Esophagus squamous epithelium (tissue), 5 donors: ENCODE data around the gene CTSL. TPM values are rescaled to one million over a fixed set of nuclear protein-coding genes. Genes with fewer than 3 reads are reported as not detected.
A peak's percentile ranks its signal among the peaks of the same experiment; 100 is the strongest.

Experiments
- DNase-seq: peaks from one replicate; lab custom pipeline; 2025; lab: John Stamatoyannopoulos, UW
- H3K27ac ChIP-seq, 4 donors: fragments of 200-600 bp; sonication (generic); one replicate each; pipeline ENCODE4 v1.5.1; 2016 to 2019; ENCODE audit warnings: mild to moderate bottlenecking in 1 of 4
- H3K27me3 ChIP-seq, 4 donors: fragments of 200-600 bp; sonication (generic); 1 replicate in 3 of 4; 2 replicates in 1 of 4; pipeline versions ENCODE4 v1.5.1 to v1.6.0; 2017 to 2021; ENCODE audit warnings: antibody characterized with exemption in 1 of 4
- H3K36me3 ChIP-seq, 3 donors: fragments of 200-600 bp; sonication (generic); one replicate each; pipeline ENCODE4 v1.5.1; 2016 to 2019
- H3K4me1 ChIP-seq, 3 donors: fragments of 200-600 bp; sonication (generic); one replicate each; pipeline ENCODE4 v1.5.1; 2017 to 2019
- H3K4me3 ChIP-seq, 4 donors: fragments of 200-600 bp; sonication (generic); 1 replicate in 3 of 4; 2 replicates in 1 of 4; pipeline ENCODE4 v1.5.1; 2016 to 2019; ENCODE audit warnings: mild to moderate bottlenecking in 2 of 4, moderate library complexity in 1 of 4
- H3K9me3 ChIP-seq, 3 donors: fragments of 200-600 bp; sonication (generic); one replicate each; pipeline ENCODE4 v1.5.1; 2016 to 2019
- POLR2A ChIP-seq, 4 donors: fragments of 450-650 bp; IDR thresholded peaks; one replicate each; pipeline ENCODE4 v1.6.1; 2017; ENCODE audit warnings: antibody characterized with exemption in 4 of 4, mild to moderate bottlenecking in 4 of 4, moderate library complexity in 3 of 4
- WGBS, 2 donors: methylation state at CpG; one replicate each; pipeline ENCODE4 v1.1.5; 2018; 5-methylcytosine and 5-hydroxymethylcytosine counted together
- intact Hi-C: fragments of 100-400 bp; cut with DNase I; formaldehyde crosslinking; loops from one replicate; pipeline ENCODE4 v1.15.0; 2022
- total RNA-seq, 4 donors: library from RNA; depleted of rRNA; stranded (reverse); fragments of >200 nt; gene quantifications; one replicate each; pipeline ENCODE4 v1.1.0, GENCODE V29; 2016
- TF ChIP-seq, protein P1 (sequence below), 6 experiments: fragments of 450-650 bp in 4 of 6; fragments of 200-600 bp in 2 of 6; sonication (generic) in 2 of 6; IDR thresholded peaks; one replicate each; pipeline ENCODE4 v1.5.1; 2016 to 2019; ENCODE audit warnings: antibody characterized with exemption in 6 of 6, mild to moderate bottlenecking in 4 of 6, moderate library complexity in 4 of 6
- donor health status: DM: yes; HTN: yes; CAD: no.

Gene CTSL
- total RNA-seq, 4 donors from 2014 or later: 7.6 to 64.2 (median 42.4) TPM

- intact Hi-C loops: no loop called here
- Histone ChIP-seq H3K4me1 (peaks cover under 1 to 11% (median 7%) of the 10 kb centered on the region in 3 donors), H3K27ac (no peak overlapping the region), H3K9me3 (no peaks in the 10 kb centered on the region), H3K4me3 (no peak overlapping the region), H3K36me3 (no peaks in the 10 kb centered on the region), H3K27me3 (no peaks in the 10 kb centered on the region)
- TF ChIP-seq, protein P1, sequence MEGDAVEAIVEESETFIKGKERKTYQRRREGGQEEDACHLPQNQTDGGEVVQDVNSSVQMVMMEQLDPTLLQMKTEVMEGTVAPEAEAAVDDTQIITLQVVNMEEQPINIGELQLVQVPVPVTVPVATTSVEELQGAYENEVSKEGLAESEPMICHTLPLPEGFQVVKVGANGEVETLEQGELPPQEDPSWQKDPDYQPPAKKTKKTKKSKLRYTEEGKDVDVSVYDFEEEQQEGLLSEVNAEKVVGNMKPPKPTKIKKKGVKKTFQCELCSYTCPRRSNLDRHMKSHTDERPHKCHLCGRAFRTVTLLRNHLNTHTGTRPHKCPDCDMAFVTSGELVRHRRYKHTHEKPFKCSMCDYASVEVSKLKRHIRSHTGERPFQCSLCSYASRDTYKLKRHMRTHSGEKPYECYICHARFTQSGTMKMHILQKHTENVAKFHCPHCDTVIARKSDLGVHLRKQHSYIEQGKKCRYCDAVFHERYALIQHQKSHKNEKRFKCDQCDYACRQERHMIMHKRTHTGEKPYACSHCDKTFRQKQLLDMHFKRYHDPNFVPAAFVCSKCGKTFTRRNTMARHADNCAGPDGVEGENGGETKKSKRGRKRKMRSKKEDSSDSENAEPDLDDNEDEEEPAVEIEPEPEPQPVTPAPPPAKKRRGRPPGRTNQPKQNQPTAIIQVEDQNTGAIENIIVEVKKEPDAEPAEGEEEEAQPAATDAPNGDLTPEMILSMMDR (IDR thresholded peaks at IDR 0.05): no peak
- no peak for TF ChIP-seq POLR2A (IDR thresholded peaks at IDR 0.05)
- 88 to 90% methylated on average over 5 to 6 of the region's 6 CpGs for WGBS, 2 donors
- no peak for DNase-seq
These were observed 6.9 kb upstream of the CTSL start for GRCh38 chr9:87718852-87719612.

DNA sequence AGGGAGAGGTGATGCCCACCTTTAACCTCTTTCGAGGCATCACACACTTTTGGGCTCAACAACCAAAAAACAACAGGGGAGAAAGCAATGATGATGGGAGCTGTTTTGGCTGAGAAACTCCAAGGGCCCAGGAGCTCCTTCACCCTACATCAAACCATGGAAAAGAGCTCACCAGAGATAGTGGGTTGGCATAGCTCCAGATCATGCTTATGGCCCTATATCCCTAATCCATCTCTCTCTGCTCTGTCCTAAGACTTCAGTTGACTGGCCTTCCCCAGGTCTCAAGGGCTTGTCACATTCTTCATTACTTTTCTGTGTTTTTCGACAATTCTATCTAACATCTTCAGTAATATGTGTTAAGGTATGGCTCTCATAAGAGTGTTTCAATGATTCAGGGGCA lies 5.7 kb upstream of the CTSL start:
- Histone ChIP-seq H3K27me3 (peaks cover 0 to 1% (median 0%) of the 10 kb centered on the region in 4 donors), H3K9me3 (no peaks in the 10 kb centered on the region), H3K27ac (no peak overlapping the region), H3K36me3 (no peaks in the 10 kb centered on the region), H3K4me3 (no peak overlapping the region), H3K4me1 (peaks cover 0 to 3% (median 0%) of the 10 kb centered on the region in 3 donors)
- intact Hi-C loops: no loop called here
- no peak for DNase-seq
- TF ChIP-seq, protein P1 (IDR thresholded peaks at IDR 0.05): no peak
- no peak for TF ChIP-seq POLR2A (IDR thresholded peaks at IDR 0.05)
- WGBS, 2 donors: 79 to 92% methylated on average over 2 of the region's 2 CpGs

GRCh38 chr9:87722393-87723088 lies 3.4 kb upstream of the CTSL start:
- H3K27me3 ChIP-seq: peaks cover 0 to 8% (median 0%) of the 10 kb centered on the region in 4 donors
- DNase-seq: no peak

DNA sequence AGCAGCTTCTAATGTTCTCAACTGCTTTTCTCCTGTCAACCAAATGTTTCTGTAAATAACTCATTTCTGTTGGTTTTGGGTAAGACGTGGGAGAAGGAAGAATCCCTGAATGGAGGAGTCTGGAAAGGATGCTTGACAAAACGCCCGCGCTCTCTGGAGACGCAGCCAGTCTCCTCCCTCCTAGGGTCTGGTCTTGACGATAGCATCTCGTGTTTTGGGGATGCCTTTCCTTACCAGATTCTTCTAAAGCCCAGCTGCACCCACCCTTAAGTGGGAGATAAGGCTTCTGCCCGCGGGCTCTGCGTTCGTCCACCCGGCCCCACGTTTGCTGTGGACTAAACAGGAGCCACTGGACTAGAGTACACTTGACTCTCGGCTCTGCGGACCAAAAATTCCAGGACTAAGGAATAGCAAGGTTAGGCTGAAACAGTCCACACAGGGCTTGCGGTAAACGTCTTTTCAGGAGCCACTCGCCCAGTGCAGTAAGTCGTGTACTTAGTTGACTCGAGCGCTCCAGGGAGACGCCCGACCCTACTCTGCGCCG lies 491 bp upstream of the CTSL start:
- WGBS, 2 donors: 4 to 22% methylated on average over 6 to 7 of the region's 25 CpGs
- Histone ChIP-seq H3K4me3 (peak overlapping the region; percentile 52 to 92 (median 68)), H3K27ac (peak overlapping the region; percentile 80 to 95 (median 89)), H3K27me3 (peaks cover 0 to 8% (median 0%) of the 10 kb centered on the region in 4 donors), H3K36me3 (peaks cover 0 to 23% (median 0%) of the 10 kb centered on the region in 3 donors), H3K4me1 (peaks cover 4 to 38% (median 4%) of the 10 kb centered on the region in 3 donors), H3K9me3 (no peaks in the 10 kb centered on the region)
- TF ChIP-seq, protein P1 (IDR thresholded peaks at IDR 0.05): no peak
- no peak for TF ChIP-seq POLR2A (IDR thresholded peaks at IDR 0.05)
- intact Hi-C loops: no loop called here
- no peak for DNase-seq

More at GRCh38 chr9:87722393-87723088, 3.4 kb upstream of the CTSL start:
- WGBS, 2 donors: 82 to 94% methylated on average over 4 to 5 of the region's 5 CpGs
- no peaks in the 10 kb centered on the region for H3K9me3 ChIP-seq
- intact Hi-C loops: no loop called here
- H3K36me3 ChIP-seq: no peaks in the 10 kb centered on the region
- no peak overlapping the region for H3K4me3 ChIP-seq
- TF ChIP-seq POLR2A (IDR thresholded peaks at IDR 0.05): no peak
- TF ChIP-seq, protein P1 (IDR thresholded peaks at IDR 0.05): no peak
- peaks cover 4 to 24% (median 4%) of the 10 kb centered on the region in 3 donors for H3K4me1 ChIP-seq
- peak overlapping the region in 2 of 4 donors; percentile 4 to 26 for H3K27ac ChIP-seq
